Hepatocyte (in vitro differentiated cells): ENCODE data around the gene PPIA. TPM values are rescaled to one million over a fixed set of nuclear protein-coding genes. Genes with fewer than 3 reads are reported as not detected.

ENCODE experiments used
- DNase-seq: peaks from one replicate; pipeline ENCODE4 v3.0.0-alpha.2; 2016; ENCODE audit warnings: low spot score
- H2AFZ ChIP-seq: fragments of 200-600 bp; sonication (generic); 2 replicates; pipeline ENCODE4 v1.6.0; 2016; ENCODE audit warnings: antibody characterized with exemption, mild to moderate bottlenecking
- H3K27ac ChIP-seq: fragments of 200-600 bp; sonication (generic); 2 replicates; pipeline ENCODE4 v1.5.1; 2016; ENCODE audit warnings: mild to moderate bottlenecking
- H3K27me3 ChIP-seq: fragments of 200-600 bp; sonication (generic); 2 replicates; pipeline ENCODE4 v1.6.1; 2016
- H3K36me3 ChIP-seq: fragments of 200-600 bp; sonication (generic); replicated peaks from 2 replicates; pipeline ENCODE4 v1.5.1; 2016; ENCODE audit warnings: low read depth; ENCODE audit not compliant: insufficient read depth
- H3K4me1 ChIP-seq: fragments of 200-600 bp; sonication (generic); 2 replicates; pipeline ENCODE4 v1.5.1; 2016; ENCODE audit warnings: mild to moderate bottlenecking, moderate library complexity; ENCODE audit not compliant: insufficient read depth
- H3K4me2 ChIP-seq: fragments of 200-600 bp; sonication (generic); 2 replicates; pipeline ENCODE4 v1.6.0; 2016
- H3K4me3 ChIP-seq: fragments of 200-600 bp; sonication (generic); 2 replicates; pipeline ENCODE4 v1.5.1; 2016; ENCODE audit warnings: mild to moderate bottlenecking
- H3K79me2 ChIP-seq: fragments of 200-600 bp; sonication (generic); 2 replicates; pipeline ENCODE4 v1.6.0; 2017; ENCODE audit warnings: mild to moderate bottlenecking
- H3K9me2 ChIP-seq: fragments of 200-600 bp; sonication (generic); replicated peaks from 2 replicates; pipeline ENCODE4 v1.6.0; 2017; ENCODE audit warnings: mild to moderate bottlenecking; ENCODE audit not compliant: insufficient read depth
- H3K9me3 ChIP-seq: fragments of 200-600 bp; sonication (generic); 2 replicates; pipeline ENCODE4 v1.5.1; 2016; ENCODE audit warnings: low read depth, mild to moderate bottlenecking
- H4K20me1 ChIP-seq: fragments of 200-600 bp; sonication (generic); 2 replicates; pipeline ENCODE4 v1.6.0; 2016; ENCODE audit warnings: mild to moderate bottlenecking; ENCODE audit not compliant: insufficient read depth, poor library complexity, severe bottlenecking
- CTCF ChIP-seq: fragments of 200-600 bp; sonication (generic); IDR thresholded peaks from 2 replicates; pipeline ENCODE4 v1.5.1; 2016; ENCODE audit warnings: antibody characterized with exemption, mild to moderate bottlenecking; ENCODE audit not compliant: poor library complexity
- EZH2 ChIP-seq: fragments of 200-600 bp; sonication (generic); IDR thresholded peaks from 2 replicates; pipeline ENCODE4 v1.6.1; 2016; ENCODE audit warnings: antibody characterized with exemption, mild to moderate bottlenecking, borderline replicate concordance
- EZH2phosphoT487 ChIP-seq: fragments of 200-600 bp; sonication (generic); IDR thresholded peaks from one replicate; pipeline ENCODE4 v1.6.1; 2018; ENCODE audit warnings: antibody characterized with exemption, mild to moderate bottlenecking, low read depth, moderate library complexity; ENCODE audit not compliant: unreplicated experiment, severe bottlenecking
- WGBS: methylation state at CpG from one replicate; pipeline ENCODE4 v1.1.6; 2016; ENCODE audit warnings: low lambda C conversion rate; ENCODE audit errors: missing lambda C conversion rate; 5-methylcytosine and 5-hydroxymethylcytosine counted together
- polyA plus RNA-seq: library from polyadenylated mRNA; unstranded; fragments of >200 nt; fragmentation: Nextera tagmentation; extraction: Ambion mirVana; gene quantifications from 2 replicates; pipeline ENCODE4 v1.2.1, GENCODE V29; 2016
- total RNA-seq: library from RNA; depleted of rRNA; stranded (reverse); fragments of >200 nt; gene quantifications from 2 replicates; pipeline ENCODE4 v1.2.3, GENCODE V29; 2014

PPIA gene
- total and polyA plus RNA-seq, 2 experiments from 2014 or later = 2,123 to 2,189 TPM

GRCh38 chr7:44752822-44753221 is 43.7 kb upstream of the PPIA start:
- Histone ChIP-seq H3K27me3 (no peaks in the 10 kb centered on the region), H3K9me3 (no peaks in the 10 kb centered on the region), H3K4me1 (peaks cover 12% of the 10 kb centered on the region), H3K4me2 (no peak overlapping the region), H2AFZ (no peak overlapping the region), H4K20me1 (peaks cover 22% of the 10 kb centered on the region), H3K9me2 (no peaks in the 10 kb centered on the region), H3K36me3 (no peaks in the 10 kb centered on the region), H3K79me2 (peaks cover 74% of the 10 kb centered on the region), H3K4me3 (no peak overlapping the region), H3K27ac (no peak overlapping the region)
- 100% methylated on average over 2 of the region's 2 CpGs for WGBS
- DNase-seq = no peak
- TF ChIP-seq EZH2phosphoT487 (no peak), EZH2 (no peak), CTCF (no peak)

GRCh38 chr7:44754802-44755697 is 41.4 kb upstream of the PPIA start:
- Histone ChIP-seq H3K36me3 (no peaks in the 10 kb centered on the region), H3K27ac (no peak overlapping the region)
- no peak for DNase-seq

GRCh38 chr7:44755698-44756627 is 40.5 kb upstream of the PPIA start:
- Histone ChIP-seq H3K4me1 (peaks cover 8% of the 10 kb centered on the region), H4K20me1 (peaks cover 9% of the 10 kb centered on the region), H3K27ac (no peak overlapping the region), H3K9me2 (no peaks in the 10 kb centered on the region), H3K4me2 (no peak overlapping the region), H3K9me3 (no peaks in the 10 kb centered on the region), H3K36me3 (no peaks in the 10 kb centered on the region), H3K27me3 (no peaks in the 10 kb centered on the region), H3K79me2 (peaks cover 54% of the 10 kb centered on the region), H2AFZ (no peak overlapping the region), H3K4me3 (no peak overlapping the region)
- TF ChIP-seq EZH2phosphoT487 = no peak
- no peak for TF ChIP-seq CTCF
- no peak for TF ChIP-seq EZH2
- no peak for DNase-seq
- 93% methylated on average over 17 of the region's 17 CpGs for WGBS

More at GRCh38 chr7:44754802-44755697, 41.4 kb upstream of the PPIA start:
- Histone ChIP-seq H4K20me1 (peaks cover 14% of the 10 kb centered on the region), H3K4me1 (peaks cover 12% of the 10 kb centered on the region), H2AFZ (no peak overlapping the region), H3K9me3 (no peaks in the 10 kb centered on the region), H3K4me3 (no peak overlapping the region), H3K79me2 (peaks cover 63% of the 10 kb centered on the region), H3K27me3 (no peaks in the 10 kb centered on the region), H3K4me2 (no peak overlapping the region), H3K9me2 (no peaks in the 10 kb centered on the region)
- WGBS = 96% methylated on average over 11 of the region's 11 CpGs
- no peak for TF ChIP-seq EZH2
- no peak for TF ChIP-seq CTCF
- no peak for TF ChIP-seq EZH2phosphoT487
